Measurements from ENCODE around the gene SCIMP. TPM values are rescaled to one million over a fixed set of nuclear protein-coding genes. Genes with fewer than 3 reads are reported as not detected.

Gene SCIMP
- total and polyA plus RNA-seq, 2 of the 4 experiments (the other 2 are of a cell fraction) = not detected

DNA sequence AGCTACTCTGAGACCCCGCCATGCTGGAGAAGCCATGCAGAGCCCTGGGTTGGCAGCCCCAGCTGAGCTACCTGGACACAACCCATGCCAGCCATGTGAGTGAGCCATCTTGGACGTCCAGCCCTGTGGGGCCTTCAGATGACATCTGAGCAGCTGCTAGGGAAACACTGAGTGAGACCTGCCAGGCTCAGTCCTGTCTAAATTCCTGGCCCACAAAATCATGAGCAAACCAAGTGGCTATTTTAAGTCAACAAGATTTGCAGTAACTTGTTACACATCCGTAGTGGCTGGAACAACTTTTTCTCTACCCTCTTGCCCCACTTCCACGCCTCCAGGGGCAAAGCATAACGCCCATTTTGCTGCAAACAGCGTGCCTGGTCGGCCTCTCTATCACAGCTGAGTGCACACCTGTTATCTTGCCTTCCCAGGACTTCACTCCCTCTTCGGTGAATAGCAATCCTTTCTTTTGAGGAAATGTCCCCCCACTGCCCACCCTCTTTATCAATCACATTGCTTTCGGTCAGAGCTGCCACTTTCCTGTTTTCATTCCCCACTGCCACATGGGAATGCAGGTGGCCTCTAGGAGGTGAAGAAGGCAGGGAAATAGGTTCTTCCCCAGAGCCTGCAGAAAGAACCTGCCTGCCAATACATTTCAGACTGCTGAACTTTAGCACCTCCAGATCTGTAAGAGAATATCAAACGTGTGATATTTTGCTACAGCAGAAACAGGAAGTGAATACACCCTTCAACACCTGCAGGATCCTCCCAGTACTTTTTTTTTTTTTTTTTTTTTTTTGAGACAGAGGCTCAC, 7.4 kb upstream of the SCIMP start:
- Histone ChIP-seq H3K9me1 (ENCODE audit: insufficient read depth, low read length) (no peaks in the 10 kb centered on the region), H3K4ac (ENCODE audit: low read depth, low read length) (no peak overlapping the region), H2AK5ac (ENCODE audit: low read depth, low read length) (no peak overlapping the region), H3K14ac (replicated peaks; ENCODE audit: low read depth, low read length) (no peak overlapping the region), H3K4me1 (ENCODE audit: control insufficient read depth, insufficient read depth, low read length) (no peaks in the 10 kb centered on the region), H3K36me3 (ENCODE audit: control insufficient read depth, insufficient read depth, low read length) (no peaks in the 10 kb centered on the region), H3K9me3 (ENCODE audit: control insufficient read depth, insufficient read depth, low read length) (no peaks in the 10 kb centered on the region), H2AK9ac (replicated peaks; ENCODE audit: low read depth, low read length, poor library complexity) (no peak overlapping the region), H3K27ac (ENCODE audit: insufficient read depth, low read length) (no peak overlapping the region), H3K23ac (ENCODE audit: low read depth, low read length) (no peak overlapping the region), H3K18ac (ENCODE audit: low read depth, low read length) (no peak overlapping the region), H4K5ac (ENCODE audit: low read depth, low read length) (no peak overlapping the region), H3K27me3 (ENCODE audit: control insufficient read depth, insufficient read depth, low read length) (peaks cover 2% of the 10 kb centered on the region; the same call in 1 of the 2 replicates), H2BK20ac (ENCODE audit: low read depth, low read length) (no peak overlapping the region), H2BK15ac (ENCODE audit: low read depth, low read length) (no peak overlapping the region), H3K4me3 (ENCODE audit: insufficient read depth, low read depth, low read length) (no peak overlapping the region), H3K9ac (ENCODE audit: low read depth, low read length) (no peak overlapping the region), H3K79me1 (ENCODE audit: low read depth in 1 of 2, low read length in 2 of 2) (no peaks in the 10 kb centered on the region), H4K8ac (ENCODE audit: low read depth in 2 of 2, low read length in 2 of 2) (no peak overlapping the region), H2BK5ac (ENCODE audit: low read depth, low read length, poor library complexity, severe bottlenecking) (no peak overlapping the region), H2BK120ac (ENCODE audit: low read depth, low read length) (no peak overlapping the region), H2AFZ (replicated peaks; ENCODE audit: low read length, poor library complexity) (no peak overlapping the region), H3K4me2 (ENCODE audit: low read depth, low read length) (no peak overlapping the region), H4K20me1 (ENCODE audit: insufficient read depth, low read length) (no peaks in the 10 kb centered on the region), H3K56ac (ENCODE audit: extremely low read depth, insufficient read depth, low read length) (no peak overlapping the region), H4K91ac (ENCODE audit: insufficient read depth, low read depth, low read length) (no peak overlapping the region)
- dilution Hi-C loops (cut with HindIII; ENCODE audit: low sequenced_read_pairs, unreplicated experiment) = no loop called here
- intact Hi-C loops (cut with micrococcal nuclease) = loop anchor here (10.0 kb wide), 1 partner anchor 1193 kb away; the partner anchor contains the start of gene AIPL1
- TF ChIP-seq BHLHE40 (IDR thresholded peaks at IDR 0.05; ENCODE audit: low read depth, low read length) (no peak), USF2 (IDR thresholded peaks at IDR 0.05; ENCODE audit: low read depth, low read length) (no peak), NFE2L2 (IDR thresholded peaks at IDR 0.05; ENCODE audit: low read depth, low read length) (no peak)
- TF ChIP-seq, protein P1, sequence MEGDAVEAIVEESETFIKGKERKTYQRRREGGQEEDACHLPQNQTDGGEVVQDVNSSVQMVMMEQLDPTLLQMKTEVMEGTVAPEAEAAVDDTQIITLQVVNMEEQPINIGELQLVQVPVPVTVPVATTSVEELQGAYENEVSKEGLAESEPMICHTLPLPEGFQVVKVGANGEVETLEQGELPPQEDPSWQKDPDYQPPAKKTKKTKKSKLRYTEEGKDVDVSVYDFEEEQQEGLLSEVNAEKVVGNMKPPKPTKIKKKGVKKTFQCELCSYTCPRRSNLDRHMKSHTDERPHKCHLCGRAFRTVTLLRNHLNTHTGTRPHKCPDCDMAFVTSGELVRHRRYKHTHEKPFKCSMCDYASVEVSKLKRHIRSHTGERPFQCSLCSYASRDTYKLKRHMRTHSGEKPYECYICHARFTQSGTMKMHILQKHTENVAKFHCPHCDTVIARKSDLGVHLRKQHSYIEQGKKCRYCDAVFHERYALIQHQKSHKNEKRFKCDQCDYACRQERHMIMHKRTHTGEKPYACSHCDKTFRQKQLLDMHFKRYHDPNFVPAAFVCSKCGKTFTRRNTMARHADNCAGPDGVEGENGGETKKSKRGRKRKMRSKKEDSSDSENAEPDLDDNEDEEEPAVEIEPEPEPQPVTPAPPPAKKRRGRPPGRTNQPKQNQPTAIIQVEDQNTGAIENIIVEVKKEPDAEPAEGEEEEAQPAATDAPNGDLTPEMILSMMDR (conservative IDR thresholded peaks at IDR 0.05; ENCODE audit: low read depth, low read length) = no peak
- ATAC-seq (ENCODE audit: low read depth) (no peak), DNase-seq (no peak)
- 82% methylated on average over 6 of the region's 10 CpGs; no CpG with 5 or more reads in 1 of the 2 experiments for WGBS, 2 experiments (ENCODE audit: extremely low coverage in 2 of 2, insufficient read length in 1 of 2)
- CTCF ChIA-PET = no interaction called here
- no TSS peak for BruUV-seq (replicated peaks)
- in situ Hi-C loops (cut with MboI; ENCODE audit: low sequenced_read_pairs) = loop anchor here (25.0 kb wide), 1 partner anchor 1195 kb away; the partner anchor contains the start of genes AIPL1 and PIMREG
- POLR2A ChIA-PET (ENCODE audit: unreplicated experiment) = no interaction called here

Data from IMR-90 (cell line).